ENCODE measurements around the gene DNMT3A.

DNMT3A gene

GRCh38 chr2:25341753-25342371 lies at the start of gene DNMT3A:
Gene DNMT3A, minus strand, starts transcription at chr2:25341925. Its CDS starts 27,941 bp downstream, at chr2:25313984.
- DNase-seq (ENCODE audit: low read depth), result peak; percentile 55

- DNase-seq (ENCODE audit: low read depth), result no peak
These were observed 47.4 kb upstream of the DNMT3A start for GRCh38 chr2:25389161-25389560.

GRCh38 chr2:25388491-25388890 lies 46.8 kb upstream of the DNMT3A start:
- no peak for DNase-seq (ENCODE audit: low read depth)

- DNase-seq (ENCODE audit: low read depth), result no peak
These were observed 46.2 kb upstream of the DNMT3A start for GRCh38 chr2:25387876-25388449.

- no peak for DNase-seq (ENCODE audit: low read depth)
These were observed 45.5 kb upstream of the DNMT3A start for GRCh38 chr2:25386971-25387875.

- no peak for DNase-seq (ENCODE audit: low read depth)
These were observed 44.2 kb upstream of the DNMT3A start for GRCh38 chr2:25385910-25386309.

GRCh38 chr2:25383806-25384205 lies 42.1 kb upstream of the DNMT3A start:
- DNase-seq (ENCODE audit: low read depth), result no peak

GRCh38 chr2:25381502-25381901 lies 39.8 kb upstream of the DNMT3A start:
- no peak for DNase-seq (ENCODE audit: low read depth)

- DNase-seq (ENCODE audit: low read depth), result no peak
These were observed 39.1 kb upstream of the DNMT3A start for GRCh38 chr2:25380586-25381375.

GRCh38 chr2:25380023-25380422 lies 38.3 kb upstream of the DNMT3A start:
- no peak for DNase-seq (ENCODE audit: low read depth)

GRCh38 chr2:25379535-25379934 lies 37.8 kb upstream of the DNMT3A start:
- no peak for DNase-seq (ENCODE audit: low read depth)

GRCh38 chr2:25378731-25379490 lies 37.2 kb upstream of the DNMT3A start:
- DNase-seq (ENCODE audit: low read depth), result no peak

- no peak for DNase-seq (ENCODE audit: low read depth)
These were observed 36.2 kb upstream of the DNMT3A start for GRCh38 chr2:25377822-25378421.

- DNase-seq (ENCODE audit: low read depth), result peak; percentile 91
These were observed 35.3 kb upstream of the DNMT3A start for GRCh38 chr2:25376750-25377621.

- DNase-seq (ENCODE audit: low read depth), result no peak
These were observed 34.3 kb upstream of the DNMT3A start for GRCh38 chr2:25375989-25376545.

- no peak for DNase-seq (ENCODE audit: low read depth)
These were observed 33.8 kb upstream of the DNMT3A start for GRCh38 chr2:25375371-25375988.

- DNase-seq (ENCODE audit: low read depth), result no peak
These were observed 33.1 kb upstream of the DNMT3A start for GRCh38 chr2:25374827-25375226.

- no peak for DNase-seq (ENCODE audit: low read depth)
These were observed 32.7 kb upstream of the DNMT3A start for GRCh38 chr2:25374411-25374810.

GRCh38 chr2:25373269-25373981 lies 31.7 kb upstream of the DNMT3A start:
- DNase-seq (ENCODE audit: low read depth), result no peak
